PC-9 (cell line): ENCODE data around the gene TSSK2. TPM values are rescaled to one million over a fixed set of nuclear protein-coding genes. Genes with fewer than 3 reads are reported as not detected.

Source experiments
- BruUV-seq: library from RNA; stranded (reverse); fragments of 400-500 nt; replicated peaks from 2 replicates; lab custom pipeline; 2021; lab: Mats Ljungman, UMichigan
- CTCF ChIA-PET: fragments of 300-600 bp; sonication (Branson Sonifier 250); formaldehyde crosslinking; loops from one replicate; lab custom pipeline; 2022; ENCODE audit warnings: antibody characterized with exemption; lab: Charles Lee
- POLR2A ChIA-PET: fragments of 300-600 bp; sonication (Branson Sonifier 250); formaldehyde crosslinking; loops from one replicate; lab custom pipeline; 2022; ENCODE audit warnings: antibody characterized with exemption; ENCODE audit not compliant: unreplicated experiment; lab: Charles Lee
- DNase-seq, 2 experiments: peaks; one replicate each; pipeline versions ENCODE4 v3.0.0 to v3.0.0-alpha.2; 2015 to 2022; ENCODE audit warnings: mixed read lengths in 1 of 2
- H2AFZ ChIP-seq: fragments of 200-600 bp; sonication (generic); 2 replicates; pipeline ENCODE4 v1.8.1; 2017; ENCODE audit warnings: antibody characterized with exemption
- H3F3A ChIP-seq: fragments of 200-600 bp; sonication (generic); 2 replicates; pipeline ENCODE4 v1.8.1; 2017; ENCODE audit warnings: antibody characterized with exemption, mild to moderate bottlenecking, low read depth; ENCODE audit not compliant: insufficient read depth
- H3K27ac ChIP-seq: fragments of 200-600 bp; sonication (generic); 2 replicates; pipeline ENCODE4 v1.6.1; 2016; ENCODE audit warnings: mixed run types
- H3K27me3 ChIP-seq: fragments of 200-600 bp; sonication (generic); 2 replicates; pipeline ENCODE4 v1.6.1; 2016; ENCODE audit warnings: low read depth, mixed run types; ENCODE audit not compliant: insufficient read depth
- H3K36me3 ChIP-seq: fragments of 200-600 bp; sonication (generic); 2 replicates; pipeline ENCODE4 v1.6.1; 2016; ENCODE audit warnings: low read depth, mixed run types
- H3K4me1 ChIP-seq: fragments of 200-600 bp; sonication (generic); replicated peaks from 2 replicates; pipeline ENCODE4 v1.6.1; 2016; ENCODE audit warnings: mixed run types; ENCODE audit not compliant: insufficient read depth
- H3K4me2 ChIP-seq: fragments of 200-600 bp; sonication (generic); 2 replicates; pipeline ENCODE4 v1.6.1; 2017; ENCODE audit warnings: mixed run types
- H3K4me3 ChIP-seq: fragments of 200-600 bp; sonication (generic); 2 replicates; pipeline ENCODE4 v1.6.1; 2016; ENCODE audit warnings: mixed run types
- H3K79me2 ChIP-seq: fragments of 200-600 bp; sonication (generic); 2 replicates; pipeline ENCODE4 v1.6.1; 2017; ENCODE audit warnings: low read depth, mixed run types
- H3K9me2 ChIP-seq: fragments of 200-600 bp; sonication (generic); 2 replicates; pipeline ENCODE4 v1.8.1; 2017; ENCODE audit warnings: mild to moderate bottlenecking; ENCODE audit not compliant: insufficient read depth
- H3K9me3 ChIP-seq: fragments of 200-600 bp; sonication (generic); 2 replicates; pipeline ENCODE4 v1.8.1; 2016; ENCODE audit warnings: low read depth; ENCODE audit not compliant: insufficient read depth
- H4K20me1 ChIP-seq: fragments of 200-600 bp; sonication (generic); 2 replicates; pipeline ENCODE4 v1.8.1; 2017; ENCODE audit not compliant: insufficient read depth
- EZH2 ChIP-seq: fragments of 200-600 bp; sonication (generic); IDR thresholded peaks from 2 replicates; pipeline ENCODE4 v1.8.0; 2017; ENCODE audit warnings: antibody characterized with exemption, low read depth
- intact Hi-C: fragments of 100-400 bp; cut with micrococcal nuclease; formaldehyde crosslinking; loops from one replicate; pipeline ENCODE4 v1.10.0; 2022; ENCODE audit not compliant: unreplicated experiment
- total RNA-seq: library from RNA; stranded (reverse); gene quantifications from 2 replicates; pipeline ENCODE4 v1.2.3, GENCODE V29; 2021
- TF ChIP-seq, protein P1 (sequence below): fragments of 200-600 bp; sonication (generic); conservative IDR thresholded peaks from 2 replicates; pipeline ENCODE4 v1.6.1; 2017; ENCODE audit warnings: mixed run types, antibody characterized with exemption, mild to moderate bottlenecking, moderate library complexity

Gene TSSK2
- total RNA-seq, 1 experiment from 2014 or later, result not detected

DNA sequence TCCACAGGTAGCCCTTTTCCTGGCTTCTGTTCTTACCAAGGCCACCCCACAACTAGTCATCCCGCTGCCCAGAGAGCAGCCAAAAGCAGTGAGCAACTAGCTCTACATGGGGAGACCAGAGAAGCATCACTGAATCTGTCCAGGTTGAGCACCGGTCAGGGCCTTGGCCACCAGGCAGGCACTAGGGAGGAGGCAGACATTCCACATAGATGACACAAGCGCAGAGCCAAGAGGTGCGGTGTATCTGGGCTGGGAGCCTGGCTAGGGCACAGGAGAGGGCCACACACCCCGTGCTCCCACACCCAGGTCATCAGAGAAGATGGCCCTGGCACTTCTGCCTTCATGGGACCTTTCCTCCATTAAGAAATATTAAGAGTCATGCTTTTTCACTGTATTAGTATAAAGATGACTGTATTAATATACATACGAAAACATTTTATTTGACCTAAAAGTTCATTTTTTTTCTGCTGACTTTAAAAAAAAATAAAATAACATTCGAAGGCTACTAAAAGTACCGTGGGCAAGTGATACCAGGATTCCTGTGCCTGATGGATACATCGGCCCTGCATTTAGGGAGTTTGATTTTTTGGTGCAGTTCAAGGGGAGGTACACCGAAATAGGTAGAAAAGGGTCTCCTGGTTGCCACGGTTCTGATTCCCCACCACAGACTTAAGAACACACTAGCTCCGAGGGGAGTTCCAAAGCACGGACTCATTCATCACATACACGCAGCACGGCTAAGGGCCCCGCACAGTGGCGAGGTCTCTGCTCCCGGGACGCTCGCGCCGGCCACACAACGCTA is 10.1 kb upstream of the TSSK2 start:
- H3K9me3 ChIP-seq, result no peaks in the 10 kb centered on the region
- H3F3A ChIP-seq, result no peaks in the 10 kb centered on the region
- H2AFZ ChIP-seq, result peak overlapping the region; percentile 91
- H3K4me1 ChIP-seq, result peaks cover 15% of the 10 kb centered on the region
- H3K27ac ChIP-seq, result peak overlapping the region; percentile 53
- ChIA-PET POLR2A (interaction anchor here (0.5 to 0.6 kb wide), 2 partner anchors 23 to 359 kb away, joined by 3 to 6 read pairs; partner anchors contain the start of gene CDC45), CTCF (interaction anchor here (0.5 kb wide), 1 partner anchor 23 kb away, joined by 3 read pairs; the partner anchor contains the start of gene ESS2)
- H4K20me1 ChIP-seq, result peaks cover 17% of the 10 kb centered on the region
- no peak for TF ChIP-seq EZH2
- TF ChIP-seq, protein P1, sequence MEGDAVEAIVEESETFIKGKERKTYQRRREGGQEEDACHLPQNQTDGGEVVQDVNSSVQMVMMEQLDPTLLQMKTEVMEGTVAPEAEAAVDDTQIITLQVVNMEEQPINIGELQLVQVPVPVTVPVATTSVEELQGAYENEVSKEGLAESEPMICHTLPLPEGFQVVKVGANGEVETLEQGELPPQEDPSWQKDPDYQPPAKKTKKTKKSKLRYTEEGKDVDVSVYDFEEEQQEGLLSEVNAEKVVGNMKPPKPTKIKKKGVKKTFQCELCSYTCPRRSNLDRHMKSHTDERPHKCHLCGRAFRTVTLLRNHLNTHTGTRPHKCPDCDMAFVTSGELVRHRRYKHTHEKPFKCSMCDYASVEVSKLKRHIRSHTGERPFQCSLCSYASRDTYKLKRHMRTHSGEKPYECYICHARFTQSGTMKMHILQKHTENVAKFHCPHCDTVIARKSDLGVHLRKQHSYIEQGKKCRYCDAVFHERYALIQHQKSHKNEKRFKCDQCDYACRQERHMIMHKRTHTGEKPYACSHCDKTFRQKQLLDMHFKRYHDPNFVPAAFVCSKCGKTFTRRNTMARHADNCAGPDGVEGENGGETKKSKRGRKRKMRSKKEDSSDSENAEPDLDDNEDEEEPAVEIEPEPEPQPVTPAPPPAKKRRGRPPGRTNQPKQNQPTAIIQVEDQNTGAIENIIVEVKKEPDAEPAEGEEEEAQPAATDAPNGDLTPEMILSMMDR, result no peak
- H3K4me3 ChIP-seq, result peak overlapping the region; percentile 82
- H3K4me2 ChIP-seq, result peak overlapping the region; percentile 94
- DNase-seq, result peak; percentile 71 to 78
- BruUV-seq, result TSS peak; percentile 73
- H3K36me3 ChIP-seq, result no peaks in the 10 kb centered on the region
- no peaks in the 10 kb centered on the region for H3K27me3 ChIP-seq
- peaks cover 56% of the 10 kb centered on the region for H3K79me2 ChIP-seq
- intact Hi-C loops, result no loop called here
- no peaks in the 10 kb centered on the region for H3K9me2 ChIP-seq

DNA sequence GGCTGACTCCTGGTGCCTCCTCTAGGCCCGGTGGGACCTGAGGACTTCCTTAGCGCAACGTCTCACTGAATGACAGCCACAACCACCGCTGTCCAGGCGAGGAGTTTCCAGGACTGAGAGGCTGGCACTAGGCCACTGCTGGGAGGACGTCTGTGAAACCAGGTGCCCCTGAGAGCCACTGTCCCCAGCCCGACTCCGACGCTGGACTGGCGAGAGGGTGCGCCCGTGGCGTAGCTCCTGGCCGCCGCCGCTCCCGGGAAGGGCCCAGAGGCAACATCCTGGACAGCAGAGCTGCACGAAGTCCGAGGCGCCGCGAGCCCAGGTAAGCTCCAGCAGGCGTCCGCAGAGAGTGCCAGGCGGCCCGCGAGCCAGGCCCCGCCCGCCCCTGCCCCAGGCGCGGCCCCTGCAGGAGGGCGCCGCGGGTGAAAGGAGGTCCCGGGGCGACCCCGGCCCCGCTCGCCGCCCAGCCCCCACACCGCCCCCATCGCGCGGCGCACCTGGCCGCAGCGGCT is 9.4 kb upstream of the TSSK2 start:
- H3K36me3 ChIP-seq, result no peaks in the 10 kb centered on the region
- CTCF ChIA-PET, result no interaction called here
- H3K4me2 ChIP-seq, result peak overlapping the region; percentile 94
- intact Hi-C loops, result no loop called here
- POLR2A ChIA-PET, result interaction anchor here (0.7 kb wide), 1 partner anchor 190 kb away, joined by 6 read pairs; no protein-coding TSS in a partner anchor
- no peaks in the 10 kb centered on the region for H3F3A ChIP-seq
- peaks cover 17% of the 10 kb centered on the region for H4K20me1 ChIP-seq
- no peaks in the 10 kb centered on the region for H3K9me3 ChIP-seq
- peak overlapping the region; percentile 82 for H3K4me3 ChIP-seq
- H2AFZ ChIP-seq, result peak overlapping the region; percentile 91
- H3K27ac ChIP-seq, result peak overlapping the region; percentile 53
- no peaks in the 10 kb centered on the region for H3K27me3 ChIP-seq
- peaks cover 49% of the 10 kb centered on the region for H3K79me2 ChIP-seq
- peak in 1 of 2 experiments; percentile 24 for DNase-seq
- H3K9me2 ChIP-seq, result no peaks in the 10 kb centered on the region
- no TSS peak for BruUV-seq
- TF ChIP-seq, protein P1, result no peak
- TF ChIP-seq EZH2, result no peak
- peaks cover 15% of the 10 kb centered on the region for H3K4me1 ChIP-seq

GRCh38 chr22:19122143-19122751 is 8.9 kb upstream of the TSSK2 start, which contains the start of gene DGCR2:
Gene DGCR2, minus strand, starts transcription at chr22:19122412. Its CDS starts 206 bp downstream, at chr22:19122206.
- DNase-seq, result peak; percentile 67 to 89
- Histone ChIP-seq H3K27me3 (no peaks in the 10 kb centered on the region), H4K20me1 (peaks cover 17% of the 10 kb centered on the region), H3F3A (no peaks in the 10 kb centered on the region), H3K79me2 (peaks cover 44% of the 10 kb centered on the region), H3K36me3 (no peaks in the 10 kb centered on the region), H3K4me3 (peak within 1 kb of the TSS; percentile 82), H3K9me3 (no peaks in the 10 kb centered on the region), H3K4me2 (peak within 1 kb of the TSS; percentile 94), H3K4me1 (peaks cover 15% of the 10 kb centered on the region), H2AFZ (peak within 1 kb of the TSS; percentile 91), H3K27ac (peak within 1 kb of the TSS; percentile 53), H3K9me2 (no peaks in the 10 kb centered on the region)
- intact Hi-C loops, result no loop called here
- no TSS peak for BruUV-seq
- TF ChIP-seq, protein P1, result no peak
- no peak for TF ChIP-seq EZH2
- ChIA-PET POLR2A (interaction anchor here (0.7 kb wide), 1 partner anchor 189 kb away, joined by 6 read pairs; no protein-coding TSS in a partner anchor), CTCF (no interaction called here)
